ENCODE data around the gene MIA2. TPM values are rescaled to one million over a fixed set of nuclear protein-coding genes. Genes with fewer than 3 reads are reported as not detected.
"Not testable (repeated sequence)": the region's sequence is repeated elsewhere in the genome, so short reads cannot be mapped to it uniquely, and the experiment has no call there.

The MIA2 gene
- total RNA-seq, 2 donors from 2014 or later, result 16.8 to 26.5 TPM

GRCh38 chr14:39232554-39233415 is 930 bp upstream of the MIA2 start:
- TF ChIP-seq CTCF (conservative IDR thresholded peaks at IDR 0.05), result no peak
- no peaks in the 10 kb centered on the region for H3K36me3 ChIP-seq (ENCODE audit: control insufficient read depth, insufficient read depth, low read length)
- 91 to 98% methylated on average over 5 to 12 of the region's 12 CpGs for WGBS, 2 experiments (ENCODE audit: insufficient coverage in 1 of 2, insufficient read length in 1 of 2)
- Mint-ChIP-seq H3K27me3 (ENCODE audit: insufficient read depth) (no peaks in the 10 kb centered on the region), H3K4me3 (no peak overlapping the region), H3K9me3 (no peaks in the 10 kb centered on the region), H3K36me3 (ENCODE audit: low read depth) (no peaks in the 10 kb centered on the region), H3K4me1 (peaks cover 14% of the 10 kb centered on the region), H3K27ac (no peak overlapping the region)
- no peaks in the 10 kb centered on the region for H3K4me1 ChIP-seq (ENCODE audit: control insufficient read depth, insufficient read depth, low read length)
- no peak overlapping the region for H3K4me3 ChIP-seq (ENCODE audit: low read length)
- no peaks in the 10 kb centered on the region for H3K9me3 ChIP-seq (ENCODE audit: control insufficient read depth, low read length)
- no peak for DNase-seq
- no peak overlapping the region for H3K9ac ChIP-seq (ENCODE audit: extremely low read depth, low read length, poor library complexity, severe bottlenecking)
- H3K27me3 ChIP-seq (ENCODE audit: control insufficient read depth, insufficient read depth, low read length, poor library complexity, severe bottlenecking), result no peaks in the 10 kb centered on the region
- H3K27ac ChIP-seq (ENCODE audit: low read depth, low read length), result no peak overlapping the region

- H3K4me3 Mint-ChIP-seq; H3K9me3 ChIP-seq (ENCODE audit: control insufficient read depth, low read length); H3K36me3 Mint-ChIP-seq (ENCODE audit: low read depth); H3K27me3 Mint-ChIP-seq (ENCODE audit: insufficient read depth); H3K27me3 ChIP-seq (ENCODE audit: control insufficient read depth, insufficient read depth, low read length, poor library complexity, severe bottlenecking); H3K27ac ChIP-seq (ENCODE audit: low read depth, low read length); H3K4me1 Mint-ChIP-seq; H3K36me3 ChIP-seq (ENCODE audit: control insufficient read depth, insufficient read depth, low read length); H3K4me3 ChIP-seq (ENCODE audit: low read length); H3K4me1 ChIP-seq (ENCODE audit: control insufficient read depth, insufficient read depth, low read length); DNase-seq; H3K9me3 Mint-ChIP-seq; H3K9ac ChIP-seq (ENCODE audit: extremely low read depth, low read length, poor library complexity, severe bottlenecking); H3K27ac Mint-ChIP-seq: not testable (repeated sequence)
- WGBS, 2 experiments (ENCODE audit: insufficient coverage in 1 of 2, insufficient read length in 1 of 2), result 95% methylated on average over 5 of the region's 5 CpGs; no CpG with 5 or more reads in 1 of the 2 experiments
Measured at GRCh38 chr14:39234986-39235385, 1.3 kb downstream of the MIA2 start.

GRCh38 chr14:39235466-39235865 is 1.8 kb downstream of the MIA2 start:
- not testable (repeated sequence) for H3K27me3 Mint-ChIP-seq (ENCODE audit: insufficient read depth); H3K4me1 ChIP-seq (ENCODE audit: control insufficient read depth, insufficient read depth, low read length); H3K9me3 ChIP-seq (ENCODE audit: control insufficient read depth, low read length); H3K9ac ChIP-seq (ENCODE audit: extremely low read depth, low read length, poor library complexity, severe bottlenecking); H3K27ac Mint-ChIP-seq; DNase-seq; H3K36me3 ChIP-seq (ENCODE audit: control insufficient read depth, insufficient read depth, low read length); H3K36me3 Mint-ChIP-seq (ENCODE audit: low read depth); H3K9me3 Mint-ChIP-seq; H3K27me3 ChIP-seq (ENCODE audit: control insufficient read depth, insufficient read depth, low read length, poor library complexity, severe bottlenecking); H3K4me1 Mint-ChIP-seq; H3K4me3 Mint-ChIP-seq; H3K4me3 ChIP-seq (ENCODE audit: low read length); H3K27ac ChIP-seq (ENCODE audit: low read depth, low read length)

GRCh38 chr14:39240769-39241168 is 7.1 kb downstream of the MIA2 start:
- Histone ChIP-seq H3K4me1 (ENCODE audit: control insufficient read depth, insufficient read depth, low read length) (no peaks in the 10 kb centered on the region), H3K27ac (ENCODE audit: low read depth, low read length) (no peak overlapping the region), H3K27me3 (ENCODE audit: control insufficient read depth, insufficient read depth, low read length, poor library complexity, severe bottlenecking) (no peaks in the 10 kb centered on the region), H3K9ac (ENCODE audit: extremely low read depth, low read length, poor library complexity, severe bottlenecking) (no peak overlapping the region), H3K36me3 (ENCODE audit: control insufficient read depth, insufficient read depth, low read length) (no peaks in the 10 kb centered on the region), H3K9me3 (ENCODE audit: control insufficient read depth, low read length) (no peaks in the 10 kb centered on the region), H3K4me3 (ENCODE audit: low read length) (no peak overlapping the region)
- Mint-ChIP-seq H3K27ac (no peak overlapping the region), H3K4me1 (no peaks in the 10 kb centered on the region), H3K4me3 (no peak overlapping the region), H3K36me3 (ENCODE audit: low read depth) (no peaks in the 10 kb centered on the region), H3K27me3 (ENCODE audit: insufficient read depth) (no peaks in the 10 kb centered on the region), H3K9me3 (no peaks in the 10 kb centered on the region)
- WGBS, 2 experiments (ENCODE audit: insufficient coverage in 1 of 2, insufficient read length in 1 of 2), result no CpG with 5 or more reads among the region's 1 CpG
- DNase-seq, result no peak
- TF ChIP-seq CTCF (conservative IDR thresholded peaks at IDR 0.05), result no peak
